Measurements from ENCODE around the gene BRSK2.

Gene BRSK2

DNA sequence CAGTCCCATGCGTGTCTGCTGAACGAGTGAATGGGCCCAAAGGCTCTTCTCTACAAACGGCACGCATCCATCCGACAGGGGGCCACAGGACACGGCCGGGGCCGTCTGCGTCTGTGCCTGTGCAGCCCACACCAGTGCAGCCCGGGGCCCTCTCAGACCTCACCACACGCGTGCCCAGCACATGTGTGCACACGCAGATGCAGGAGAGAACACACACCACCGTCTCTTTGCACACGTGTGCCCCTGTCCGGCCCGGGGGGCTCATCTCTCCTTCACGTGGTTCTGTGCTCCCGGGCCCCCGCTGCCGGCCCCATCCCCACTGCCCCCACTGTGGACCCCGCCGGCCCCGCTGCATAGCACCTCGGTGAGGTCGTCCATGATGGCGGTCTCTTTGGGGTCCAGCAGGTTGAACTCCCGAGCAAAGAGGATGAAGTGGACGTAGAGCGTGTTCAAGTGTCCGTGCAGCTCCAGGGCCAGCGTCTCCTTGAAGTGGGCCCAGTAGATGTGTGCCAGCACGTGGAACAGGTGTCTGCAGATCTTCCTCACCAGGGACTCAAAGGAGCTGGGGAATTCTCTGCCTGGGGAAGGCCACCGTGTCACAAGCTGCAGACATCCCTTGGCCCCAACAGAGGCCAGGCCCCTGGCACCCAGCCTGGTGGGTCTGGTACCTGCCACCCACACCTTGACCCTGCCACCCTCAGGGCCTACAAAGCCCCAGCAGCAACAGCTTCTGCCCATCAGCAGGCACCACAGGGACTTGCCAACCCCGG lies 80.4 kb downstream of the BRSK2 start:
- DNase-seq, result no peak

DNA sequence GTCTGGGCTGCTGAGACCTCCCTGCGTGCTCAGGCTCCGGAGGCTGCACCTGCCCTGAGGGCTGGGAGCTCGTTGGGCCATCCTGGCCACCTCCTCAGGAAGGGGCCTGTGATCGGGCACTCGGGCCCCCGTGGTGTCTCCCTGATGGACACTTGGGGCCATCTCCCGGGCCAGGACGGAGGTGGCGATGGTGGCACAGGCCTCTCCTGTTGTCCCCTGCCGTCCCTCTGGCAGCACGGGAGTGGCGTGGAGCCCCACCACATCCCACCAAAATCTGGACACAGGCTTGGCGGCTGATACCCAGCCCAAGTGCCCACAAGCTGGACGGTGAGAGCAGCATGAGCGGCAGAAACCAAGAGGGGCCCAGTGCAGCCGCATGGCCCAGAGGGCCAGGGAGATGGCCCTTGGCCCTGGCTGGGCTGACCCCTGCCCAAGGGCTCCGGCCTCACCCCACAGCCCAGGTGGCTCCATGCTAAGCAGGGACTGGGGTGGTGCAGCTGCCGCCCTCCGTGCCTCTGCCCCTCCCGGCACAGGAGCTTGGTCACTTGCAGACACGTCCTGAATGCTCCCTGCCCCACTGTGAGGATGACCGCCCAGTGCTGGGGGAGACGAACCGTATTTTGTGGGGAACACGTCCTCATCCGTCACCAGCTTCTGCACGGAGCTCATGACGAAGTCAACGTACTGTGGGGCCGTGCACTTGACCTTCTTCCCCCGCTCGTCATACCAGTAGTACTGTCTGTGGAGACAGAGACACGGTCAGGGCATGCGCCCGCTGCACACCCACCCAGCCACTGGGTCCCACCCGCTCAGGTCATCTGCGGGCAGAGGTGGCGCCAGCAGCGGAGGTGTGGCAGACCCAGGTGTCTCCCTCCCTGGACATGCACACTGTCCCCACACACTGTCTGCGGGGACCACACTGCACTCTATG lies 81.2 kb downstream of the BRSK2 start:
- no peak for DNase-seq

DNA sequence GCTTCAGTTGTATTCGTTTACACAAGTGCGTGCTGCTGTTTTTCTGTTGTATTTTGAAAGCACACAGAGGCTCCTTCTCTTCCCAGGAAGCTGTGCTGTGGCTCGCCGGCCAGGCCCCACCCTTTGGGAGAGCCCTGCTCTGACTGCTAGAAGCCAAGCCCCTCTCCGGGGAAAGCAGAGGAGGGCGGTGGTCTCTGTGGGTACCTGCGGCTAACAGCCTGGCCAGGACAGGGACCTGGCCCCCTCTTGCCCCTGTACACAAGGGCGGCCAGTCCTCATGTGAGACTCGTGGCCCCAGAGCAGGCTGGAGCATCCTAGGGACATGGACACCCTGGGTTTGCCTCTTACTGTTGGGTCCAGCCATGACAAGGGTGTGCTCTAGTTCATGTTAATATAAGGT lies 82.0 kb downstream of the BRSK2 start:
- no peak for DNase-seq

DNA sequence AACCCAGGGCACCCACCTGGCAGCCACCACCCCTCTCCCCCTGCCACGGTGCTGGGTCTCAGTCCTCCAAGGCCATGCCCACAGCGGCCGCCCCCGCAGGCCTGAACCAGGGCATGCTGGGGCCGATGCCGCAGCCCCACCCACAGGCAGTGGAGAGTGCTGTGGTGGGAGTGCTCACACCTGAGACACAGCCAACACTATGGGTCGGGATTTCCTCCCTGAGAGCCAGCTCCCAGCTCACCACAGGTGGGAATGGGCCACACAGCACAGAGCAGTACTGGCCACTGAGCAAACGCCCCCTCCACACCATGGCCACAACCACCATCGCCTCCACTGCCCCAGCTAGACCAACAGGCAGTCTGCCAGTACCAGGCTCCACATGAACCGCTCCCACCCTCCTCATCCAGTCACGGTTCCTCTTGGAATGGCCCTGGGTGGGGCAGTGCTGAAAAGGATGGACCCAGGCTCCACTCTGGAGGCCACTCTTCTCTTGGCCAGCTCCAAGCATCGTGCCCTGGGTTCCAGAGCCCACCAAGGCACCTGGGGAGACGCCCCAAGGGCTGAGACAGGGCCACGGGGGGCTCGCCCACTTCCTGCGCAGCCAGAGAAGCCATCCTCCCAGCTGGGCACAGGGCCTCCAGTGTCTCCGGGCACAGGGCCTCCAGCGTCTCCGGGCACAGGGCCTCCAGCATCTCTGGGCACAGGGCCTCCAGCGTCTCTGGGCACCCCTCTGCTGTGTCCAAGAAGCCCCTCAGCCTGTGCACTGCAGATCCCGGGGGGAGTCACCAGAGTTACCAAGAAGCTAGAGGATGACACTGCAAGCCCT lies 82.7 kb downstream of the BRSK2 start:
- no peak for DNase-seq

DNA sequence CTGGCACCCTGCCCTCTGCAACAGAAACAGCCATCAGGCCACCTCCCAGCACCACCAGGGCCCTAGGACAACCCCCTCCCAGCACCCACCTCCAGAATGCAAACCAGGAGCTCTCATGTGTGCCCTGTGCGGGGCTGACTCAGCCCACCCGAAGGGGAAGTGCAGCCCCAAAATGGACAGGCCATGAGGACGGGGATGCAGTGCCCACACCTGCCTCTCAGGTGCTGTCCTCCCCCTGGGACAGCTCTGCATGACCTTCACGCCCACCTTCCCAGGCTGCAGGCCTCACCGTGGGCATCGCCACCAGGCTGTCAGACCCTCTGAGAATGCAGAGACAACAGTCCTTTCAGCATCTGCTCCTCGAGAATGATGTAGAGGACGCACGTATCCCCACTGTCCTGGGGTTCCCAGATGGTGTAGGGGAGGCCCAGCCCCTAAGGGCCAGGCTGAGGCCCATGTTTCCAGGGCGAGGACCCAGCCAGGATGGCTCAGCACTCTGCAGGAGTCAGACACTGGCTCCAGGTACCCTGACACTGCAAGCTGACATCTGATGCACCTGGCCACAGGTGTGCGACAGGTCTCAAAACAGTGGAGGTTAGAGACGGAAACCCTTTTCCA lies 83.4 kb downstream of the BRSK2 start:
- DNase-seq, result no peak

DNA sequence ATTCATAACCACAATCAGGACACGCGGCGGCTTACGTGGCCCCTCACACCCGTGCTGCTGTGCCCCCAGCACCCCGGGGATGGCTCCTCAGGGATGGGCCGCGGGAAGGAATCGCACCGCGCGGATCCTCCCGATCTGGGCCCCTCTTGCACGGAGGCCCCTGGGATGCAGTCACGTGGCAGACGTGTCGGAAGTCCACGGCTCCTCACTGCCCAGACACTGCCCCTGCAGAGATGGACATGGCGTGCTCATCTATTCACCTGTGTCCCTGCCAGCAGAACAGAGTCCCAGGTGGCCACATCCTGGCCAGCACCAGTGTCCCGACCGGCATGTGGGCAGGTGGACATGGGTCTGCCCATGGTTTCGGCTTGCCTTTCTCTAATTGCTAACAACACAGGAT lies 84.1 kb downstream of the BRSK2 start:
- DNase-seq, result no peak

DNA sequence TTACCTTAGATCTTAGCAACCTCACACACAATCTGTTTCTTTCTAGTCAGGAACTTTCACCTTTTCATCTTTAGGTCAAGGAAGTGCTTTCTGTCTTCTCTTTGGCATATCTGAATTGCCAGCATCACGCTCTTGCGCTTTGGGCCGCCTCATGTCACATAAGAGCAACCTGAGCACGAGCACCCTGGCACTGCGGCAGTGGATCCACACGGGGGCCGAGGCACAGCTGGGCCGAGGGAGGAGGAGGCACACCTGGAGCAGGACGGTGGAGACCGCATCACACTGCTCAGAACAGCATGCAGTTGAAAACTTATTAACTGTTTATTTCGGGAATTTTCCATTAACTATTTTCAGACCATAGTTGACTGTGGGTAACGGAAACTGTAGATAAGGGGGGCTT lies 86.1 kb downstream of the BRSK2 start:
- DNase-seq, result no peak

DNA sequence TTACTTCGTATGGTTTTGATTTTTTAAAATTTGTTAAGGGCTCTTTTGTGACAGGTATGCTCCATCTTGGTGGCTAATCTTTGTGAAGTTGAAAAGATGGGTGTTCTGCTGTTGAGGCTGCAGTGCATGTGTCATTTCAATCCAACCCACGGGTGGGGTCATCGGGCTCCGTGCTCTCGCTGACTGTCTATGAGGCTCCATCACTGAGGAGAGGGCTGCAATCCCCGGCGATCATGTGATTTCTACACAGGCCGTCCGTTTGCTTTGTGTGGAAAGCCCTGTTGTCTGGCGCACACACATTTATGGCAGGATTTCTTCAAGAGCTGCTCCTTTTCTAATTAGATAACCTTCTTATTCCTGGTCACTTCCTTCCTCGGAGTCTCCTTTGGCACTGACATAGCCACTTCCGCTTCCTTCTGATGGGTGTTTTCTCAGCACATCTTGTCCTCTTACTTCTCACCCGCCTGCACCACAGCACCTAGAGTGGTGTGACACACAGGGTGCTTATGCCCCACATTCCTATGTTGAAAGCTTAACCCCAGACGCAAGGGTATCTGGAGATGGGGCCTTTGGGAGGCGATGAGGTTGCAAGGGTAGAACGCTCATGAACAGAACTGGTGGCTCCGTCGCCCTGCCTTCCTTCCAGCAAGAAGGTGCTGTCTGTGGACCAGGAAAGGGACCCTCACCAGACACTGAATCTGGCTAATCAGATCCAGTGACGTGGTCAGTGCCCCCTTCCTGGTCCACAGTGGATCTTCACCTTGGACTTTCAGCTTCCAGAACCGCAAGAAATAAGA lies 87.4 kb downstream of the BRSK2 start:
- DNase-seq, result no peak

DNA sequence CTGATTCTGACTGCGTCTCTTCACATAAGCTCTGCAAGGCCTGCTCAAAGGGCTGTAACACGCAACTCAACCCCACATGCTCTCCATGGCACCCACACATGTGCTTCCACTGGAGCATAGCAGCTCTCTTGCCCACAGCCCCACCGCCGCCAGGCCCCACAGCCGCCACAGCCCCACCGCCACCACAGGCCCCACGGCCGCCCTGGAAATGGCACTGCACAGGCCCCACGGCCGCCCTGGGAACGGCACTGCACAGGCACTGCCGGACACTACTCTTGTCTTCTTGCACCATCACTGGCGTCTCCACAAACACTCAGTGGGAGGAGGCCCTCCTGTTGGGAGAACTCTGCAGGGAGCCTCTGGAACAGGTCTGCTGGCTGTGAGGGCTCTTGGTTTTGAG lies 88.3 kb downstream of the BRSK2 start:
- no peak for DNase-seq

DNA sequence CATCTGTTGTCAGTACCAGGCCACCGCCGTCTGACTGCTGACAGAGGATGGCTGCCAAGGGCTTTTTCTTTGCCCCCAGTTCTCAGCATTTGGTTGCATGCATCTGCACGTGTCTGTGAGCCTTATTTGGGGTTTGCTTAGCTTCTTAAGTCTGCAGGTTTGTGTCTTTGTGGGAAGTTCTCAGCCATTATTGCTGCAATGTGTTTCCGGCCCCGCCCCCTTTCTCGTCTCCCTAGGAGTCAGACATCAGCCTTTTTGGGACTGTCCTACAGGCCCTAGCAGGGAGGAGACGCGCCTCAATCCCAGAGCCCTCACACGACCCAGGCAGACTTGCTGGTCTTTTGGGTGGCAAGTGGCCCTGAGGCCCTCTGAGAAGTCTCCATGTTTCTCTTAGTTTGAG lies 88.8 kb downstream of the BRSK2 start:
- no peak for DNase-seq

DNA sequence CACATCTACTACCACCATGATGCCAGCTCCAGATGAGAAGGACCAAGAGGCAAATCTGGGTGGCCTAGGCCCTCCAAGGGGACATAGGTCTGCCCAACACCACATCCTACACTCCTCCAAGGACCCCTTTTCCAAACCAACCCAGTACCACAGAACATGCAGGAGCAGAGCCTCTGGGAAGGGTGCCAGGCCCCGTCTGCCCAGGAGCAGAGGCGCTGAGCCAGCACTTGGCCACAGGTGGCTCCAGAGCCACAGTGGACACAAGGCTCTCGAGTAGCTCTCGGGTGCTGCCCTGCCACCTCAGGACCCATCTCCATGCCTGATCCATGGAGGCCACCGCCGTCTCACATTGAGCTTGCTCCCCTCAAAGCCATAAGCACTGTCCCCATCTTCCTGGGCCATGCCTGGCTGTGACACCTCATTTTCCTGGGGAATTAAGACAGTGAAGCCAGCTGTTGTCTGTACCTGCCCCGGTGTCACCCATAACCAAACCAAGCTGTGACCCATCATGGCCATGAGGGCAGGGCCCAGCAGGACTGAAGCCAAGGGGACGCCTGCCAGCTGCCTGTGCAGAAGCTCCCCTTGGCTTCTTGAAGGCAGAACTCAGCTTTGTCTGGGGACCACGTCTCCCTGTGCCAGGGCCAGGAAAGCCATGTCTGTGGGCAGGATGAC lies 89.4 kb downstream of the BRSK2 start:
- no peak for DNase-seq

DNA sequence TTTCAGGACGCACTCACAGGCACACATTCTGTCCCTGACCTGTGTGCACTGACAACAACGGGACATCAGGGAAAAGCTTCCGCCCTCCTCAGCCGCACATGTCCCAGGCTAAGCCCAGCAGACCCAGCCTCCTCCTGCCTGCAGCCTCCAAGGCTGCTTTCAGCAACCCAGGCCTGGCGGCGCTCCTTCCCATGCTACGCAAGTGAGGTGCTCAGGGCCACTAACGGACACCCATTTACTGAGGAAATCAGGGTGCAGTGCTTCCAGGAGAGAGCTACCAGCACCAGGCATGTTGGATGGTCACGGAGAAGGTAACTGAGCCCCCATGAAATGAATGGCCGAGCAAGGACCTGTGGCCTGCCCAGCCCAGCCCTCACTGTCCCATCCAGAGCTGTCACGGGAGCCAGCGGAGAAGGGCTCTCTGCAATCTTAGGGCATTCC lies 90.0 kb downstream of the BRSK2 start:
- DNase-seq, result no peak

DNA sequence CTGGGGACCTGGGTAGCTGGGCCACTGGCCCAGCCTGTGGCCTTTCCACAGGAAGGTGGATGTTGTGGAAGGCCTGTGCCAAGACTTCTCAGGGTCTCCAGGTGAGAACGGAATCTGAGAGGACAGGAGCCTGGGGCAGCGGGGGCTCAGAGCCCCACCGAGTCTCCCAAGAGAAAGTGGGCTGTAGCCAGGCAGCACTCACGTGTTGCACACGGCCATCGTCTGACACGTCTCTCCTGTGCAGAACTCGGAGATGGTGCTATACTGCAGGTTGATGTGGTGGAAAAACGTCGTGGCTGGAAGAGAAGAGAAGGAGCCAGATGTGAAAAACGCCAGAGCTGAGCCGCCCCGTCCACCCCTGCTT lies 90.4 kb downstream of the BRSK2 start:
- no peak for DNase-seq

DNA sequence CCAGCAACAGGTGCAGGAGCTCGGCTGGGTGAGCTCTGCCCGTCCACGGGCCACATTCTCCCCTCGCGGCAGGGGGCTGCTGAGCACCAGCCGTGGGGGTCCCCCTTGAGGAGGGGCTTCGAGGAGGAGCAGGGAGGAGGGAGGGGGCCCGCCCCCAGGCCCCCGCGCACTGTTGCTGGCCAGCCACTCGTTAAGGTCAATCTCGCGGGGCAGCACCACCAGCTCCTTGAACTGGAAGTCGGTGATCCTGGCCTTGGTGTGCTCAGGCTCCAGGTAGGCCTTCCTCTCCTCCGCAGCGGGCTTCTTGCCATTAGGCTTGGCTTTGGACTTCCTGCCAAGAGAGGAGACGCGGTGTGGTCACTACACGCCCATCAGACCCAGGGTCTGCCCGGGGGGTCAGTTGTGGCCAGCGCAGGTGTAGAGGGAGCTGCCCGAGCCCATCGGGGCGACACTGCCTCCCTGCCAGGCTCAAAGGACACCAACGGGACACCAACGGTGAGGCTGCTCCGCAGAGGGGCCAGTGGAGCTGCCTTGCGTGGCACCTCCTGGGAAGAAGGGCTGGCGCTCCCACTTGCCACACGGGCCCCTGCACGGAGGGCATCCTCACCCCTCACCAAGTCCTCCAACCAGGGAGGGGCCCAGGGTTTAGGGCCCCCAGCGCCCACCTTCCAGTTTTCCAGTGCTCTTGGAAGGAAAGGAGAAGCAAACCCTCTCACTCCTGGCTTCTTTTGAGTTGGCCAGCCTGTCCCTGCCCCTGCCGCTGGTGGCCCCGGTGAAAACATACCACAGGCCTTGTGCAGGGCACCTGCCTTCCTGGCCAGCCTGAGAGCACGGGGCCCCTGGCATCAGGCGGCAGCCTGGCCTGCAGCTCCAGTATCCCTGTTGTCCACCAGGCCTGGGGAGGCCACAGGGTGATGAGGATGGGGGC lies 91.1 kb downstream of the BRSK2 start:
- no peak for DNase-seq

DNA sequence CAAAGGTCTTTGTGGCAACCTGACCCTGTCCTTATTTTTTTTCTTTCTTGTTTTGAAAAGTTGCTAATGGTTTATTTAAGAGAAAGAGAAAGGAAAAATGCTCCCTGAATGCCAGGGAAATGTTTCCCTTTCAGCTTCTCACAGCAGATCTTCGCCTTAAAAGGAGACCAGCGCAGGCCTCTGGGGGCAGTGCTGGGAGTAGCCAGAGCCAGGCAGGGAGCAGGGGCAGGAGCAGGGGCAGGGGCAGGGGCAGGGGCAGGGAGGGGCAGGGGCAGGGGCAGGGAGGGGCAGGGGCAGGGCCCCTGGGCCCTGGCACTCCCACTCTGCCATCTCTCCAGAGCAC lies 91.7 kb downstream of the BRSK2 start:
- no peak for DNase-seq

DNA sequence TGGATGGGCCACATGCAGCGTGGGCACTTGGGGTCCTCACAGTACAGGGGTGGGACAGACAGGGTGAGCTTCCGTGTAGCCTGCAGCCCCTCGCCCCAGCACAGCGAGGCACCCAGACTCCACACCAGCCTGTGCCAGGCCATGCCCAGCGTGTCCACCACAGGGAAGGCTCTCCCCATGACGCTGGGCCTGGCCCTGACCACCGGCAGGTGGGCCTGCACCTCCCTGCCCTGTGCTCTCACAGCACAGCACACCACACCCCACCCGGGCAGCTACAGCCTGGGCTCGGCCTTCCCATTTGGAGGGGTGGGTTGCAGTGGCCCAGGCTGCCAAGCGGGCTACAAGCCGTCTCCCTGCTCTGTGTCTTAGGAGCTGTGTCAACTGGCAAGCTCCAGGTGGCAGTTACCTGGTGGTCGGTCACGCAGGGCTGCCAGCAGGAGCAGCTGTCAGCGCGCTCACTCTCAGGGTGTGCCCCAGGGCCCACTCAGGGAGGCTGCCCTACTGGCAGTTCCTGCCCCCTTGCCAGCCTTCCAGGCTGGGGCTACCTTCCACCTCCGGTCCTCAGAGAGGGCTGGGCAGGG lies 92.2 kb downstream of the BRSK2 start:
- no peak for DNase-seq

DNA sequence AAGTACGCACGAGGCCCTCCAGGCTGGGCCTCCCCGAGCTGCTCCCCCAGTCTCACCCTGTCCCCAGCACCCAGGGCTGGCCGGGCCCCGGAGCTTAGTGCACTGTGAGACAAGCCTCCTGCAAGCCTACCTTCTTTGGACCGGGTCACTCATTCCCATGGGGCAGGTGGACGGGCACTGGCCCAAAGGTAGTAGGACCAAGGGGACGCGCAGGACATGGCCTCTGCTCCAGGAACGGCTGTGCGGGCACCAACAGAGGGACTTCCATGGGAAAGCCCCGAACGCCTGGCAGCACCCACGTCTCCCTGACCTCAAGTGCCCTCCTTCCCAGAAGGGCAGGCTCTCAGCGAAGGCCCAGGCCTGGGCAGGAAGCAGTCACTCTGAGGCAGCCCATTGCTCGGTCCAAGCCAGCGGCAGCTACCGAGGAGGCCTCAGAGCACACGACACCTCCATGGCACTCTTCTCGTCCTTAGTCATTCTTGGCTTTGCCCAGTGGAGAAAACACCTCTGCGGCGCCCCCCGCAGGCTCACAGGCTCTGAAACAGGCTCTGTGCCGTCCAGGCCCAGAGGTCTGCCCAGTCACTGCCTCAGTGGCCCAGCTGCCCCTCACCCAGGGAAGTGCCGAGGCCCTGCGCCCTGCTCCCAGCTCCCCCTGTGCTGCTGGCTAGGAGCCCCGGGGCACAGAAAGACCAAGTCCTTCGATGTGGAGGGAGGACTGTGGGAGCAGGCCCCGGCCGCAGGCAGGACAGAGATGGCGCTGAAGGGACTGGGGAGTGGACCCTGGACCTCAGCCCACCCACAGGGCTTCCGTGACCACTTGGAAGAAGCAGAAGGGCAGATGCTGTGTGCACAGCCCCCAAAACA lies 93.1 kb downstream of the BRSK2 start:
- no peak for DNase-seq

DNA sequence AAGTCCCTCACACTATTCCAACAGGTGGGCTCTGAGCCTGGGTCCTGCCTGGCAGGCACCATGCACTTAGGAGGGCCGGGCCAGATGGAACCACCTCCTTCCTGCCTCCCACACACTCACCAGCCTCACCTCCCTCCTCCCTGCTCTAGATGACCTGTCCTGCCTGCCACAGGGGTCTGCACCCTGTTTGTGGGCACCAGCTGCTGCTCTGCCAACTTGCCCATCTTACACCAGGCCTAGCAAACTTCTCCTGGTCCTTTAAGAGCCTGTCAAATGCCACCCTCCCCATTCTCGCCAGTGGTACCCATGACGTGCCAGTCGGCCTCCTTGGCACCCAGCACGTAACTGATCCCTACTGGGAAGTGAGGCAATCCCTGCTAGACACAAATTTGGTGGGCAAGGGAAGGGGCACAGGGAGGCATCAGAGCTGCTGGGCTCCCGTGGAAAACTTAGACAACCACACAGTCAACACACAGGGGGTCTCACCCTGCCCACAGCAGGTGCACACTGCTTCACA lies 93.8 kb downstream of the BRSK2 start:
- DNase-seq, result no peak
